Left colon (tissue), 2 donors: ENCODE data around the gene MRTFA. TPM values are rescaled to one million over a fixed set of nuclear protein-coding genes. Genes with fewer than 3 reads are reported as not detected.
"Not testable (repeated sequence)": the region's sequence is repeated elsewhere in the genome, so short reads cannot be mapped to it uniquely, and the experiment has no call there.

Source experiments
- ATAC-seq: fragments of 200-7000 bp; cut with Tn5 transposase; one replicate; pipeline ENCODE4 v1.9.1; 2020; ENCODE audit warnings: mild to moderate bottlenecking, moderate library complexity
- DNase-seq, 2 donors: peaks; one replicate each; pipeline ENCODE4 v3.0.0-alpha.2; 2020
- intact Hi-C, 2 donors: fragments of 100-400 bp; cut with DNase I in 1 of 2; cut with micrococcal nuclease in 1 of 2; formaldehyde crosslinking; loops; one replicate each; pipeline versions ENCODE4 v1.11.2 to v1.14.0; 2022; cut with DNase I, micrococcal nuclease
- total RNA-seq, 2 donors: library from RNA; stranded (reverse); fragmentation: NEBNext Ultra II Directional; extraction: Animal tissue kit (Norgen Biotek cat#: 25700); gene quantifications; one replicate each; pipeline ENCODE4 v1.2.1, GENCODE V29; 2021
- donor health status: DM: no; HTN: no; CAD: no.
- donor health status: DM: yes; HTN: yes; CAD: no.

MRTFA gene
- total RNA-seq, 2 donors from 2014 or later: 42.1 to 44.4 TPM

DNA sequence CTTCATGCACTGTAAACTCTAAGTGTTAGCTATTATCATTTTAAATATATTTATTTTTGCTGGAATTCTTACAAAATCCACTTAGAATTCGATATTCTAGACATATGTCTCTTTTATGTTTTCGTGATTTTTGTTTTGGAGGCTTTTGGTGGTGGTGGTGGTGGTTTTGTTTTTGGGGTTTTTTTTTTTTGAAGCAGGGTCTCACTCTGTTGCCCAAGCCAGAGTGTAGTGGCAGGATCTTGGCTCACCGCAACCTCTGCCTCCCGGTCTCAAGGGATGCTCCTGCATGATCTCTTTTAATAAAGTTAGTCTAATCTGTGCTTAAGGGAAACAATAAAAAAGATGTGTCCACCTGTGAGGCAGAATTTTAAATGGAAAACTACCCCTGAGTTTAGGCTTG is 117.7 kb downstream of the MRTFA start:
- intact Hi-C loops: loop anchor here in 1 of 2 donors (10.0 kb wide), 1 partner anchor 116 kb away; the partner anchor contains the start of gene MRTFA
- ATAC-seq: no peak
- DNase-seq: no peak

DNA sequence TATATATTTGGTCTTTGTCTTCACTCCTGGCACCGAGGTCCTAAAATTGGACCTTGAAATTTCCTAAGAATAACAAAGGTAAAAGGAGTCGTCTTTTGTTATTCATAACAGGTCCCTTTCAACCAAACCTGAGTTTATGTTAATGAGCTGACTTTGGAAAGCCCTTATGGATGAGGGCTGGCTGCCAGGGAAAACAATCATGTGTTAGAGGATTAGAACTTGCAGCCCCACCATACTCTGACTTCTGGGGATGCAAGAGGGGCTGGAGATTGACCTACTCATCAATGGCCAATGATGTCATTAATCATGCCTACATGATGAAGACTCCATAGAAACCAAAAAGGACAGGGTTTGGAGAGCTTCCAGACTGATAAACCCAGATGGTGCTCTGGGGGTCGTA is 118.9 kb downstream of the MRTFA start:
- DNase-seq (no peak), ATAC-seq (no peak)
- intact Hi-C loops: loop anchor here in 1 of 2 donors (10.0 kb wide), 1 partner anchor 117 kb away; the partner anchor contains the start of gene MRTFA

DNA sequence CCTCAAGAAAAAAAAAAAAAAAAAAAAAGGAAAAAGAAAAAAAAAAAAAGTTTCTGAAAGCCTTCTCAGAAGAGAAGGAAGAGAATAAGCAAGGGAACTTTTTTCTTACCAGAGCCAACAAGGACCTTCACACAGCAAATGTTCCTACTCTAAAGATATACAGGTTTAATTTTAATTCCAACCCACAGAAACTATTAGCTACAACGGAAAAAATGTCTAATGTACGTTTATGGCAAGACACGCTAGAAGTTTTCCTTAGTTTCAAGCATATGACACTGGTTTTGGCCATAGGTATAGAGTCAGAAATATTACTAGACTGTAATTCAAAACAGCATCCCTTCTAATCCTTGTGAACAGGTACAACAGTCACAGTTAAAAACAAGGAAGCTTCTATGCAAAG is 120.1 kb downstream of the MRTFA start:
- intact Hi-C loops: loop anchor here in 1 of 2 donors (10.0 kb wide), 1 partner anchor 118 kb away; the partner anchor contains the start of gene MRTFA
- no peak for ATAC-seq
- DNase-seq: no peak

DNA sequence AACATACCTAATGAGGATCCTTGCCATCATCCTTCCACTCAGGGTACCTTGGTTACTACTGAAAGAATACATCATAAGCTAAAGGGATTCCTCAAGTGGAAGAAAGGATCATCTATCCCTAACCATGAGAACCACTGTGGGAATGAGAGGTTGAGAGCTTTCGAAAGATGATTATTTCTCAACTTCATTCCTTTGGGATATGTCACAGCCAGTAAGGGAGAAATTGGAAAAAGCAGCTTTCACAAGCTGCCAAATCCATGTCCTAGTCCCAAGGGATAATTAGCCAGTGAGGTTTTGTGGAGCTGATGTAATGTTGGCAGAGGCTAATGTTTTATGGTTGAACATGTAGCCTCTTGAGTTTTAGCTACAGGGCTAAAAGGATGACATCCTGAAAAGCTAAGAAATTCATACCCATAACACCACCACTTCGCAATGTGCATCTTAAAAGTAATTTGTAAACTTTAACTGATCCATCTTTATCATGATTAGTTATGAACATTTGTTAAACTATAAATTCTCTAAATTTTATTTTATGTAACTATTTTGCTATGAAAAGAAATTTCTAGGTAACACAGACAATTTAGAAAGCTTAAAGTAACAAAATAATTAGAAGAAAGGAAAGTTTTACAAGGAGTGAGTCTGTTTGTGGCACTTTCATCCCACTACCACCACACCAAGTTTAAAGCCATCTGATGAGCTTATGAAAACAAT is 123.9 kb downstream of the MRTFA start:
- intact Hi-C loops: loop anchor here in 1 of 2 donors (10.0 kb wide), 1 partner anchor 122 kb away; the partner anchor contains the start of gene MRTFA
- DNase-seq (no peak), ATAC-seq (no peak)

DNA sequence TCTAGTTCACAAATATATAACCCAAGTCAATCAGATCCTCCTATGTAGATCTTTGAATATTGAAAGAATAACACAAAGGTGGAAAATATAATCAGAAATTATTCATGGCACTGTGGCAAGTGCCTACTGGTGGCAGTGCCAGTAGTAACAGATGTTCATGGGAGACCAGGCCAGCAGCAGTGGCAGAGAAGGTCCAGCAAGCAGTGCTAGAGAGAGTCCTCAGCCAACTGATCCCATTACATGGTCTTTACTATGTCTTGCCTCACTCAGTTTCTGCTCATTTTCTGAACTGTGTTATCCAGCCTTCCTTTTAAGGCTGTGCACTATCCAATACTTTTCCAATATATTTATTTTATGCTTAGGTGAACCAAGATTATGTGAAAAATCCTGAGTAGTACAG is 124.9 kb downstream of the MRTFA start:
- intact Hi-C loops: loop anchor here in 1 of 2 donors (10.0 kb wide), 1 partner anchor 123 kb away; the partner anchor contains the start of gene MRTFA
- DNase-seq (no peak), ATAC-seq (no peak)

DNA sequence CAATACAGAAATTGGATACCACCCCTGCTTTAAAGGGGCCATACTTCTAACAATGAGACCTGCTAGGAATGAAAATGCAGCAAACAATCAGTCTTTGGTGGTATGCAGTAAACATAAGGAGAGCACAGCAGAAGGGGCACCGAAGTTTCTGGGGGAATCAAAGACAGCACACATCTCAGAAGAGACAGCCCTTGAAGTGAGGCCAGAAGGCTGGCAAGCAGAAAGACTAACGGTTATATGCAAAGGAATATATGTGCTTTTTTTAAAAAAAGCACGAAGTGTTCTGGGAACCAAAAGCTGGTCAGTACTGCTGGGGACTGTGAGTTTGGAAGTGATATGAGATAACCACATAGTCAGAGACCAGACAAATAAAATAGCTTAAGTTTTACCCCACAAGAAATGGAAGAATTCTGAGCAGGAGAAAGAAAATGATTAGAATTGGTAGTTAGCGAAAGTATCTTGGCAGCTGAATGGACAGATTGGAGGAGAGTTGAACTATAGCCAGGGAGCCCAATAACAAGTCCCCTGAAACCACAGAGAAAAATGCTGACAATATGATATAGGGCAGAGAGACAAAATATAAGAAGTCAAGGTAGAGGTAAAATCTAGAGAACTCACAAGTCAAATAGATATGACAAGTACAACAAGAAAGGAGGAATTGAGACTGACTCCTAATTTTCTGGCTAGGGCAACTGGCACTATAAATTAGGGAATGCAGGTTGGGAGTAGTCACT is 125.7 kb downstream of the MRTFA start:
- no peak for ATAC-seq
- no peak for DNase-seq
- intact Hi-C loops: loop anchor here in 1 of 2 donors (10.0 kb wide), 1 partner anchor 124 kb away; the partner anchor contains the start of gene MRTFA

DNA sequence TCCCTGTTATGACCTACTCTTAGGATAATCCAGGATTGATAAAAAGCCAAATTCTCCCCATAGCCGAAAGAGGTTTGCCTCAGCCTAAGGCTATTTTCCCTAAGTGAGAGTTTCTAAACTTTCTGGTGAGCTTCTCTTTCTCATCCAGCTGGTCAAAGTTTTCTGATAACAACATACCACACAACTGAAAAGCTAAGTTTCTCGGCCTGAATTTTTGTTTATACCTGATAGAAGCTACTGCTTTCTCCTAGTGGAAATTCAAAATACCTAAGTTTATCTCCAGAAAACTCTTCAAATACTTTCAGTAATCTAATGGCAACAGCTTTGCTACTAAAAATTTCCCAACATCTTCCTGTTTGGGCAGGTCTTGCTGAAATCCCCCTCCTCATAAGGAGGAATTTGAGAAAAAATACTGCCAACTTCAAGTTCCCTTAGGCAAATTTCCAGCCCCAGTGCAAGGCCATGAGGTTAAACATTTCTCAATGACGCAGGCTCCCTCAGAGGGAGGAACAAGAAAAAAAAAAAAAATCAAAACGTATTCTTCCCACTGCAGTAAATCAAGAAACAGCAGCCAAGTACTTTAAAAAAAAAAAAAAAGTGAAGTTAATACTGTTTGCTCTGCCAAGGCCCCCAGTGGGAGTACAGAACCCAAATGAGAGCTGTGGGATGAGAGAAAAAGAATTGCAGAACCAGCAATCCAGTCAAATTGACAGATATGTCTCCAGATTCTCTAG is 127.0 kb downstream of the MRTFA start:
- ATAC-seq: peak; percentile 85
- peak; percentile 10 to 41 for DNase-seq
- intact Hi-C loops: loop anchor here in 1 of 2 donors (10.0 kb wide), 1 partner anchor 125 kb away; the partner anchor contains the start of gene MRTFA

DNA sequence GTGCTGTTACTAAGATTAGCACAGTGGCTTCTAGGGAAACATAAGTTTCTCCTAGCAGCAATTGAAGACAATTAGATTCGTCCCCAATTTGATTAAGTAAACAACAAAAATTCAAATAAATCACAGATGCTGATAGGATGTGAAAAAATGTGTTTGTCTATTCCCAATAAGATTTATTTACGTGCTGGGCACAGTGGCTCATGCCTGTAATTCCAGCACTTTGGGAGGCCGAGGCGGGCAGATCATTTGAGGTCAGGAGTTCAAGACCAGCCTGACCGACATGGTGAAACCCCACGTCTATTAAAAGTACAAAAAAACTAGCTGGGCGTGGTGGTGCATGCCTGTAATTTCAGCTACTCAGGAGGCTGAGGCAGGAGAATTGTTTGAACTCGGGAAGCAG is 128.5 kb downstream of the MRTFA start:
- DNase-seq, intact Hi-C loops, ATAC-seq: not testable (repeated sequence)

DNA sequence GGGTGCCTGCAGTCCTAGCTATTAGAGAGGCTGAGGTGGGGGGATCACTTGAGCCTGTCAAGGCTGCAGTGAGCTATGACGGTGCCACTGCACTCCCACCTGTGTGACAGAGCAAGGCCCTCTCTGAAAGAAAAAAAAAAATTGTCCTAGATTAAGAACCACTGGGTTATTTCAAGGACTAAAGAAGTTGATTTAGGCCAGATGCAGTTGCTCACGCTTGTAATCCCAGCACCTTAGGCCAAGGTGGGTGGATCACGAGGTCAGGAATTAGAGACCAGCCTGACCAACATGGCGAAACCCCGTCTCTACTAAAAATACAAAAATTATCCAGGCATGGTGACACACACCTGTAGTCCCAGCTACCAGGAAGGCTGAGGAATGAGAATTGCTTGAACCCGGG is 129.0 kb downstream of the MRTFA start:
- DNase-seq (no peak), ATAC-seq (no peak)
- intact Hi-C loops: no loop called here

DNA sequence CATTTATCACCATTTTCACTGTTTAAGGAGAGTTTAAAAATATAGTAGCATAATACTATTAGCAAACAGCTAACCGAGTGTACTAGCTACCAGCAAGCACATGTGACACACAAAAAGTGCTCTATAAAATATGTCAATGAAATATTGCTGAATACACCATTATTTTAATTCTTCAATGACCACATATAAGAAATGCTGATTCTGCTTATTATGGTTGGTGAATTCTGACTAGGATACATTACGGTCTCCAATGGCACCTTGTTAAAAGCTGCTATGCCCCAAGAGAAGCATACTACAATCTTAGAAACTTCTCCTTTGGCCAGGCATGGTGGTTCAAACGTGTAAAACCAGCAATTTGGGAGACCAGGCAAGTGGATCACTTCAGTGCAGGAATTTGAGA is 129.8 kb downstream of the MRTFA start:
- intact Hi-C loops: no loop called here
- ATAC-seq: no peak
- no peak for DNase-seq

DNA sequence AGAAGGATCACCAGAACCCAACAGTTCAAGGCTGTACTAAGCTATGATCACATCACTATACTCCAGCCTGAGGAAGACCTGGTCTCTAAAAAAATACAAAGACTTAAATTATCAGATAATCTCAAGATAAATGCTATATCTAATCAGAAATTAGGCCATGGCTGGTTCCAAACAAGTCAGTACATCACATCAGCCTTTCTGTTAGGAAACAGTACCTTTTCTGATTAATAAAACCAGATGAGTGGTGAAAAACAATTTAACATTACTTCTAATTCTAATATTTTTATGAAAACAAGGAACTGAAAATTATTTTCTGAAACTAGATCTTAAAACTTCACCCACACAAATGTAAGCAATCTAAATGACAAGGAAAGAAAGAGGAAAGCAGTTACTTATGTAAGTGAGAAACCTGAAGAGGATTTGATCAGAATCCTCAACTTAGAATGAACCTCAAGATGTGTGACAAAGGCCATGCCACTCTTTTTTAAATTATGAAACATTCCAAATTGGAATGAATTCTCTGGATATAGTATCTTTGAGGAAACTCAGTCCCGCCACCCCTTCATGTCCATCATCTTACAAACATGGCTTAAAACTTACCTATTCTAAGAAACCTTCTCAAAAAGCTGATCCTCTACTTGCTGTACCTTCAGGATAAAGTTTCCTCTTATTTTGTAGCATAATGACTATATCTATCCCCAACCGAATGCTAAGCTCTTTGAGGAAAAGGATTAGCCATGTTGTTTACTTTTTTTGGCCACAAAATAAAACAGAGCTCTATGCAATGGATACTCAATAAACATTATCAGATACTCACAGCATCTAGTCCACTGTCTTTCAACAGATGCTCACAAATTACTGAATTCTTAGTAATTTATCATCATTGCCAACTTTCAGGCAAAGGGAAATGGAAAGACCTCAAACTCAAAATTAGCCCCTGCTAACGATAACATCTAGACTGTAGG is 132.0 kb downstream of the MRTFA start:
- ATAC-seq (no peak), DNase-seq (no peak)
- intact Hi-C loops: no loop called here

DNA sequence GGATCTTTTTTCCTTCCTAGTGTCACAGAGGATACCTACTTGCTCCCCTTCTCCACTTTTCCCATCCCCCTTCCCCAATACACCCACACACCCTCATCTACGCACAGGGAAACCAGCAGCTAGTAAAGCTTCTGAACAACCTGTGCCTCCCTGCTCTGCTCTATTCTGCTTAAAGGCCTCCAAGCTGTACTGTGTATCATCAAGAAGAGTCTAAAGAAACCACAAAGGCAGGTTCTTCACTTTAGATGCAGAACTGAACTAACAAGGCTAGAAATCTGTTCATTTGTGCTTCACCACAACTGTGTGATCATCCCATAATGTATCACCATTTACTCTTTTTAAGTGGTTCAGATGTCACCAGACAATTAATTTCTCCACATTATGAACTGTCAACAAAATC is 133.6 kb downstream of the MRTFA start:
- intact Hi-C loops: no loop called here
- ATAC-seq: no peak
- DNase-seq: no peak

DNA sequence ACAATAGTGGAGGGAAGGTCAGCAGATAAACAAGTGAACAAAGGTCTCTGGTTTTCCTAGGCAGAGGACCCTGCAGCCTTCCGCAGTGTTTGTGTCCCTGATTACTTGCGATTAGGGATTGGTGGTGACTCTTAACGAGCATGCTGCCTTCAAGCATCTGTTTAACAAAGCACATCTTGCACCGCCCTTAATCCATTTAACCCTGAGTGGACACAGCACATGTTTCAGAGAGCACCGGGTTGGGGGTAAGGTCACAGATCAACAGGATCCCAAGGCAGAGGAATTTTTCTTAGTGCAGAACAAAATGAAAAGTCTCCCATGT is 136.1 kb downstream of the MRTFA start:
- DNase-seq, intact Hi-C loops, ATAC-seq: not testable (repeated sequence)

DNA sequence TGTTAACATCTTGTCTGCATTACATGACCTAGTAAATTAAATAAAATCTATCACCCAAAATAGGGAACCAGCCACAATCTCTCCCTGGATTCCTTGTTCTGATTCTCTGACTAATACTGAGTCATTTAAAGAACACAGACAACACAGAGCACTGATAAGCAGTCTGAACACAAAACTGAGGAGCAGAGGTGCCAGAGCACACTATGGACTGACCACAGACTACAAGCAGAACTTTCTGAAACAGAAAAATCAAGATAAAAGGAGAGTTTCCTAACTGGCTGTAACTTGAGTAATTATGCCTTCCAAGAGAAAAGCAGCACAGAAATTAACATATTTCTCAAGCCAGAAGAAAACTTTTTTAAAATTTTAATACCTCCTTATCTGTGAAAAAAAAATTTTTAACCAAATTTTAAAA is 137.3 kb downstream of the MRTFA start:
- DNase-seq (no peak), ATAC-seq (peak; percentile 40)
- intact Hi-C loops: no loop called here

DNA sequence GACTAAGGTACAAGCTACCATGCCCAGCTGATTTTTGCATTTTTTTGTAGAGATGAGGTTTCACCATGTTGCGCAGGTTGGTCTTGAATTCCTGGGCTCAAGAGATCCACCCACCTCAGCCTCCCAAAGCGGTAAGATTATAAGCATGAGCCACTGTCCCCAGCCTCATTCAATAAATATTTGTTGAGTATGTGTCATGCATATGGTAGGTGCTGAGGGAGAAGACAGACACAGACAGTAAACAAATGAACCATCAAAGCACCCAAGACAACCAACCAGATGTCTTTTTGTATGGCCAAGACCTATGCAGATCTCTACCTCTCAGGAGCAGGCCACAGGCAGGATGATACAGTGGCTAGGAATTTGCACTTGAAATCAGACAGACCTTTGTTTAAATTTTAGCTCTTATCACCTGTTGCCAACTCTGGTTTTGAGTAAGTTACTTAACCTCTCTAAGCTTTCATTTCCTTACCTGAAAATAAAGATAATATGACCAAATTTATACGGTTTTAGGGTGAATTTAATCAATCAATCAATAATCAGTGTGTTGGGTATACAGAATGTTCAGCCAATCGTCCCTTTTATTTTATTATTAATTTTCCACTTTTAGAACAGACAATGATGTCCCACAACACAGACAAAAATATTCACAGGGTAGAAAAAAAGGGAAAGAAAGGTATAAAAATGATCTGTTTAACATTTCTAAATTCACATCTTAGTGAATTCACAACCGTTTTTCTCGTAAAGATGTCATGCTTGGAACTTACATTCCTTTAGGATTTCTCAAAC is 137.9 kb downstream of the MRTFA start:
- DNase-seq: no peak
- intact Hi-C loops: no loop called here
- peak; percentile 48 for ATAC-seq

DNA sequence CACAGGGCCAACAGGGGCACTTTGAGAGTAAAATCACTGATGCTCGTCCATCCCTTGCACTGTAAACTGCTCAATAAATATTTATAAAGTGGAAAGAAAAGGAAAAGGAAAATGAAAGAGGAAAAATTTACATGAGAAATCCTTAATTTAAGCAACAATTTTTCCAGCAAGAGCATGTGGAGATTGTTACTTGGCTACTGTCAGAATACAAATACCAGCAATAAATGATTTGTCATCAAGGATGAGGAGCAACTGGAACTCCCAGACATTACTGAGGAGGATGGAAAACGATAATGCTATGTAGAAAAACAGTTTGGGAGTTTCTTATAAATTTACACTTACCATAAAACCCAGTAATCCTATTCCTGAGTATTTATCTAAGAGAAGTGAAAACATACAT is 143.1 kb downstream of the MRTFA start:
- intact Hi-C loops: no loop called here
- DNase-seq (no peak), ATAC-seq (no peak)

DNA sequence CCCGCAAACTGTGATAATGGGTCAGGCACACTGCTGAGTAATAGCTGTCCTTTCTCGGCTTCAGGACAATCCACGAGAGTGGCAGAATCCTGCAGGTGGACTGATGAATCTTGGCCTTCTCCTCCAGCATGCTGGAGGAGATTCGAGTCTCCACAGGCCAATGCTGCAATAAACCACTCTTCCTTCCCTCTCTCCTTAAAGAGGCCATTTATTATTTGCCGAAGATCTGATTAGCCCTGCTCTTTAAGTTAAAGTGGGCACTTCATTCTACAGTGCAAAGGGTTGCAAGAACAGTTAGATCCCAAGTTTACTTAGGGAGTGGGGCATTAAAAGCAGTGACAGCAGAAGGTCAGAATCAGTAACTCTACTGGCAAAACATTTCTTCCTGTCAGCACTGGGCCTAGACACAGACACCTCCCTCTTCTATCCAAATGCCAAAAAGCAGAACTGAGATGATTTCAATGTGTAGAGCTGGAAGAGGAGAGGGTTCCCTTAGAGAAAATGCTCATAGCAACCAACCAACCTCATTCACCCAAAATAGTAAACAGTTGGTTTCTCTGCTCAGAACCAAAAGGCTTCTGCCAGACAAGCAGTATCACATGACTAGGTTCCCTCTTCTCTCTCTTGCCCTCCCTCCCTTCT is 144.4 kb downstream of the MRTFA start:
- ATAC-seq (peak; percentile 57), DNase-seq (no peak)
- intact Hi-C loops: no loop called here
